Measurements from ENCODE around the gene ADIPOR2. TPM values are rescaled to one million over a fixed set of nuclear protein-coding genes. Genes with fewer than 3 reads are reported as not detected.
A peak's percentile ranks its signal among the peaks of the same experiment; 100 is the strongest.

The ADIPOR2 gene
- total RNA-seq, 1 donor from 2014 or later, result 40.5 TPM

DNA sequence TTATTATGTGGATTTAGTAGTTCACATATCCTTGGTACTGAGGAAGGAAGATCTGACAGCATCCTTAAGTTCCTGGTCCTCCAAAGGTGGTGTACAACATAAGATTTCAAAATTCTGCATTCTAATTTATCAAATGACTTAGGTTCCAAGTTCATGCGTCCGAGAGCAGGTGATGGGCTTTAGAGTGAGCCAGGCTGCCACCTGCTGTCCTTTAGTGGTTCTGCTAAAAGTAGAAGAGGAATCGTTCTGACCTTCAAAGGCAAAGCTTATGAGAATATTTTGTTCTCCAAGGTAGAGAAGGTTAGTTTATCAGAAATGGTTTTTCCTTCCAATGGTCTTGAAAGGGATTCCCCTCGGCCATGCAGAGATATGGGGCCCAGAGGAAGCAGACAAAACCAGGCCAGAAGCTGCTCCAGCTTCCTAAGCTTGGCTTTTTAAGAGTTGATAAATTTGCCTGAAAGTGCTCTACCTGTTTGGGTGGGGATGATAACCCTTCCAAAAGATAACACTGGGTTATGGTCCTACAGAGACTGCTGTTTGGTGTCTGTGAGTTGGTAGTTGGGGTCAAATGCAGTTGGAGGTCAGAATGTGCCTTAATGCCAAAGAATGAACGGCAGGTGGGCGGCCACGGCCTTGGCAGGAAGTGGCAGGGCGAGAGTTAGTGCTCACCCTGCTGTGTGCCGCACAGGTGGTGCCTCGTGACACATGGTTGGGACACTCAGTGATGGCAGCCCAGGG lies 100.4 kb downstream of the ADIPOR2 start:
- Histone ChIP-seq H3K36me3 (peaks cover 18% of the 10 kb centered on the region), H3K4me3 (no peak overlapping the region), H3K9me3 (replicated peaks) (no peaks in the 10 kb centered on the region), H3K27me3 (ENCODE audit: low read depth) (no peaks in the 10 kb centered on the region), H3K4me1 (peaks cover 47% of the 10 kb centered on the region), H3K27ac (replicated peaks) (peak overlapping the region; percentile 18)
- DNase-seq, result no peak
- intact Hi-C loops (cut with micrococcal nuclease), result no loop called here
- TF ChIP-seq, protein P1, sequence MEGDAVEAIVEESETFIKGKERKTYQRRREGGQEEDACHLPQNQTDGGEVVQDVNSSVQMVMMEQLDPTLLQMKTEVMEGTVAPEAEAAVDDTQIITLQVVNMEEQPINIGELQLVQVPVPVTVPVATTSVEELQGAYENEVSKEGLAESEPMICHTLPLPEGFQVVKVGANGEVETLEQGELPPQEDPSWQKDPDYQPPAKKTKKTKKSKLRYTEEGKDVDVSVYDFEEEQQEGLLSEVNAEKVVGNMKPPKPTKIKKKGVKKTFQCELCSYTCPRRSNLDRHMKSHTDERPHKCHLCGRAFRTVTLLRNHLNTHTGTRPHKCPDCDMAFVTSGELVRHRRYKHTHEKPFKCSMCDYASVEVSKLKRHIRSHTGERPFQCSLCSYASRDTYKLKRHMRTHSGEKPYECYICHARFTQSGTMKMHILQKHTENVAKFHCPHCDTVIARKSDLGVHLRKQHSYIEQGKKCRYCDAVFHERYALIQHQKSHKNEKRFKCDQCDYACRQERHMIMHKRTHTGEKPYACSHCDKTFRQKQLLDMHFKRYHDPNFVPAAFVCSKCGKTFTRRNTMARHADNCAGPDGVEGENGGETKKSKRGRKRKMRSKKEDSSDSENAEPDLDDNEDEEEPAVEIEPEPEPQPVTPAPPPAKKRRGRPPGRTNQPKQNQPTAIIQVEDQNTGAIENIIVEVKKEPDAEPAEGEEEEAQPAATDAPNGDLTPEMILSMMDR (IDR thresholded peaks at IDR 0.05; ENCODE audit: borderline replicate concordance), result peak; percentile 93

DNA sequence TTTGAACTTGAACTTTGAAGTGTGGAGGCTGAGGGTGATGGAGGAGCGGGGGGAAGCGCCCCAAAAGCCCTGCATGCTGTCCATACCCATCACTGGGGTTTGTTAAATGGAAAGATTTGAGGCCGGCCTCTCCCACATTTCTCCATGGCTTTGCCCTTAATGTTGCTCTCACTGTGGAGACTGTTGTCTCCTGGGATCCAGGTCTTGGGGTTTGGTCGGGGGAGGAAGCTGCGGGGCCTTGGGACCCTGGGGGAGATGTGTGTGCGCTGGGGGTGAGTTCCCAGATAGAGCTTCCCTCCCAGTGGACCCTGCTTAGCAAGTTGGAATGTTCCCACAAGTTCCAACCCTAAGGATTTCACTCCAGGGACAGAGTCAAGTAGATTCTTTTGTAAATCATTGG lies 101.5 kb downstream of the ADIPOR2 start:
- H3K36me3 ChIP-seq, result peaks cover 6% of the 10 kb centered on the region
- intact Hi-C loops (cut with micrococcal nuclease), result loop anchor here (2.0 kb wide), 1 partner anchor 140 kb away; no protein-coding TSS in a partner anchor
- H3K27ac ChIP-seq (replicated peaks), result peak overlapping the region; percentile 89
- H3K4me3 ChIP-seq, result no peak overlapping the region
- TF ChIP-seq, protein P1 (IDR thresholded peaks at IDR 0.05; ENCODE audit: borderline replicate concordance), result no peak
- peaks cover 58% of the 10 kb centered on the region for H3K4me1 ChIP-seq
- H3K9me3 ChIP-seq (replicated peaks), result no peaks in the 10 kb centered on the region
- no peaks in the 10 kb centered on the region for H3K27me3 ChIP-seq (ENCODE audit: low read depth)
- DNase-seq, result no peak

DNA sequence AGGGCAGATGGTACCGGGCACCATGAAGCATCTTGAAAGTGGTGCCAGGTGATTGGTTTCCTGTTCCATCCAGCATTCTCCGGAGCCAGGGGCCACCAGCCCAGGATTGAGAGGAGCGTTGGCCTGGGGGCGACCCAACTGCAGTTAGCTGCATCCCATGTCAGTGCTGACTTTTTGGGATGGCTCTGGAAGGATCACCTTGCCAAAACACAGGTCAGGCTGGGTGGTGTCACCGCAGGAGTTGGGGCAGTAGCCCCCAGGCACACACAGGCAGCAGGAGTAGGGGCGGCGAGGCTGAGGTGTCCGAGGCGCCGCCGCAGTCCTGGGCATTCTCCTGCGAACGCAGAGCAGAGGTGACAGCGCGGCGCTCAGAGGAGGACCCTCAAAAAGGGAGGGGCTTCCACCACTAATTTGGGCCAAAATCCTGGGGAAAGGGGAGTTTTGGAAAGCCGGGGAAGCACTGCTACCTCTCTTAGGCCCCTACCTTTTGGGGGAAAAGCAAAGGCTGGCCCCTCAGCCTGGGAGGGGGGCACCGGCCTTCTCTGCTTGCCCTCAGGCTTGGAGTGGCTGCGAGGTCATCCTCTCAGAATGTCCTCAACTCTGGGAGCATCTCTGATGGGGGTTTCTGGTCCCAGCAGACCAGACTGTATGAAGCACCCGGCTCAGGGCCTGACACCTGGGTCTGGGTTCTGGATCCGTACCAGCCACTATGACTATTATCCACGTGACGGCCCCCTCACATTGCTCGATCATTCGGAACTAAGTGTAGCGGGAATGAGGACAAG lies 102.7 kb downstream of the ADIPOR2 start:
- no peak for DNase-seq
- no peaks in the 10 kb centered on the region for H3K27me3 ChIP-seq (ENCODE audit: low read depth)
- H3K4me3 ChIP-seq, result no peak overlapping the region
- H3K36me3 ChIP-seq, result no peaks in the 10 kb centered on the region
- H3K27ac ChIP-seq (replicated peaks), result peak overlapping the region; percentile 89
- H3K9me3 ChIP-seq (replicated peaks), result no peaks in the 10 kb centered on the region
- H3K4me1 ChIP-seq, result peaks cover 63% of the 10 kb centered on the region
- intact Hi-C loops (cut with micrococcal nuclease), result loop anchor here (2.0 kb wide), 1 partner anchor 141 kb away; no protein-coding TSS in a partner anchor
- TF ChIP-seq, protein P1 (IDR thresholded peaks at IDR 0.05; ENCODE audit: borderline replicate concordance), result no peak

DNA sequence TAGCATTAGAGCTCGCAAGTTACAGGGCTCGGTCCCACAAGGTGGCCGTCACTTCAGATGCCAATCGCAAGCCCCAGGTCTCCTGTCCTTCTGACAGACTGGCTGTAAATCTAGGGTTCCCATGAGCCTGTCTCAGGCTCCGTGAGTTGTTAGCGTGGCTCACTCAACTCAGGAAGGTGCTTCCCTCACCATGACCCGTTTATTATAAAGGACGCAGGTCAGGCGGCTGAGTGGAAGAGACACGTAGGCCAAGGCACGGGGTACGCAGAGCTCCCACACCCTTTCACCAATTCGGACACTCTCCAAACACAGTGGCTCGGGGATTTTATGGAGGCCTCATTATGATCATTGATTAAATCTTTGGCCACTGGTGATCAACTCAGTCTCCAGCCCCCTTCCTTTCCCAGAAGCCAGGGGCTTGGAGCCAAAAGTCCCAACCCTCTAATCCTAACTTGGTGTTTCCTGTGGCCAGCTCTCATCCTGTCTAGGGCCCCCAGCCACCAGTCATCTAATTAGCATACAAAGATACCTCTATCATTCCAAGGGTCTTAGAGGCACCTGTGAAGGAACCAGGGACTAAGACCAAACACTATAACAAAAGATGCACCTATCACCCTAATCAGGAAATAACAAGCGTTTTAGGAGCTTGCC lies 103.7 kb downstream of the ADIPOR2 start:
- H3K4me1 ChIP-seq, result peaks cover 63% of the 10 kb centered on the region
- H3K9me3 ChIP-seq (replicated peaks), result no peaks in the 10 kb centered on the region
- no peaks in the 10 kb centered on the region for H3K36me3 ChIP-seq
- no peak overlapping the region for H3K4me3 ChIP-seq
- no peaks in the 10 kb centered on the region for H3K27me3 ChIP-seq (ENCODE audit: low read depth)
- DNase-seq, result no peak
- intact Hi-C loops (cut with micrococcal nuclease), result no loop called here
- TF ChIP-seq, protein P1 (IDR thresholded peaks at IDR 0.05; ENCODE audit: borderline replicate concordance), result no peak
- peak overlapping the region; percentile 89 for H3K27ac ChIP-seq (replicated peaks)

DNA sequence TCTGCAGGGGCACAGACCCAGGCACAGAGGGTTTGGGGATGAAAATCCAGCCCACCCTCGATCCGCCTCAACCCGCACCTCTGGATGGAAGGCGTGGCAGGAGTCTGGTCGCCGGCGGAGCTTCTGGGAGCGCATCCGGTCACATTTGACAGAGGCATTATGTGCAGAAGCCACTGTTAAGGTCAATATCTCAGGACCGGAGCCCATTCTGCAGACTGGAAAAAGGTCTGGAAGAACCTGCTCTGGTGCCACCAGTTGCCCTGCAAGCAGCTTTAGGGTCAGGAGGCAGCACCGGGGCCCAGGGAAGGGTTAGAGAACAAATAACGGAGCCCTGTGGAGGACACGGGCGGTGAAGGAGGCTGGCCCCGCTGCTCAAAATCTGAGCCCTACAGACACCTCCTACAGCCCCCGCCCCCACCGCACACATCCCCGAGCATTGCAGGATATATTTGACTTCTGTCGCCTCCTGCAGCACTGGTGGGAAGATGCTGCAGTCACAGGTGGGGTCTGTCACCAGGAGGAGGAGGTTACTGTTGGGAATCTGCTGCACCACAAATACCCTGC lies 104.4 kb downstream of the ADIPOR2 start:
- H3K27me3 ChIP-seq (ENCODE audit: low read depth), result no peaks in the 10 kb centered on the region
- intact Hi-C loops (cut with micrococcal nuclease), result no loop called here
- TF ChIP-seq, protein P1 (IDR thresholded peaks at IDR 0.05; ENCODE audit: borderline replicate concordance), result no peak
- no peak for DNase-seq
- peak overlapping the region; percentile 80 for H3K4me3 ChIP-seq
- no peaks in the 10 kb centered on the region for H3K36me3 ChIP-seq
- H3K27ac ChIP-seq (replicated peaks), result peak overlapping the region; percentile 89
- H3K9me3 ChIP-seq (replicated peaks), result no peaks in the 10 kb centered on the region
- peaks cover 63% of the 10 kb centered on the region for H3K4me1 ChIP-seq
